Measurements from ENCODE around the gene DLX2.
"Not testable (repeated sequence)": the region's sequence is repeated elsewhere in the genome, so short reads cannot be mapped to it uniquely, and the experiment has no call there.

The DLX2 gene

DNA sequence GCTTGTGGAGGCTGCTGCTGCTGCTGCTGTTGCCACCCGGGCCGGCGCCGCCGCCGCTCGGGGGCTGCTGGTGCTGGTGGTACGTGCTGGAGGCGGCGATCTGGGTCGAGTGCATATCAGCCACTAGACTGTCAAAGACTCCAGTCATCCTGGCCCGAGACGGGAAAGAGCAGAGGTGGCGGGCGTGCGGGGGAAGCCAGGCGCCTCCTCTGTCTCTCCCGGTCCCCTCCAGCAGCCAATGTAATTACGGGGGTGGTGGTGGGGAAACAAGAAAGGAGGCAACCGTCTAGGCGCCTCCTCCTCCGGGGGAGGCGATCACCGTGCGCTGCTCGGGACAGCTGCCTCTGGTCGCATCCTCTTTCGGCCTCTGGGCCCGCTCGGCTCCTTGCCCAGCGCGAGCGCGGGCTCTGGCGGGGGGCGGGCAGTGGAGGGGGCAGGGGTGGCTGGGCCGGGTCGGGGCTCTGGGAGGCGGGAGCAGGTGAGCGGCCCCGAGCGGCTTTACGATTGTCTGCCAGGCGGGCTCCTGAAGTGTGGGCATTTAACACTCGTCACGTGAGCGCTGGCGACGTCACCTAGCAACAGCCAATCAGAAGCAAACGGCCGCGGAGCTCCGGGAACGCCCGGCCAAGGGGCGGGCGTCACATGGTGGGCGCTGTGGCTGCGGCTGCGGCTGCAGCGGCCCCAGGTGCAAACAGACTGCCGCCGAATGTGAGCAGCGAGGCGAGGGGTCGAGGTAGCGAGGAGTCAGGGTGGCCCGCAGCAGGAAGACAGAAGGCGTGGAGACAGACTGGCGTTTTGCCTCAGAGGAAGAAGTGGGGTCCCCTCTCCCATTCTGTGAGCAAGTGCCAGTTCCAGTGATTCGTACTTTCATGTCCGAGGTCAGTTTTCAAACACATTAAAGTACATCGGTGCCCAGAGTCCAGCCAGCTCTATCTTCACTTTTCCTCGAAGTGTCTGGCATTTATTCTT, at the start of gene DLX2:
TSS of gene DLX2 (minus strand) at position 510 of the 969 bp plus-strand sequence. CDS start at position 148, 362 bp downstream.
- DNase-seq, result peak; percentile 77

- no peak for DNase-seq
Measured at GRCh38 chr2:172147944-172148650, 45.4 kb upstream of the DLX2 start.

DNA sequence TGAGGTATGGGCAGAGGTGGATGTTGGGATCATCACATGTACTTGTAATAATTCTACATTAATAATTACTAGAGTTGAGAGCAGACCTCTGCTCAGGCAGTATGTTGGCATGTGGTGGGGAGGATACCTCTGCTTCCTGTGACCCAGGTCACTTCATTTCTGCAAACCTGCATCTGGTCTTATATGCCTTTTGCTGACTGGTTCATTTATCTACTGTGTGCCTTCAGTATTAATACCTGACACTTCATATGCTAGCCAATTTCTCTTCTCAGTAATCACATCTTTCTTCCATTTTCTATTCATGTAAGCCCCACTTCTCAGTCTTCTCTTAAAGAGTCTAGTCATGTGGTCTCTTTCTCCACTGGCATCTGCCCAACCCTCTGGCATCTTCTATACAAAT, 41.1 kb upstream of the DLX2 start:
- no peak for DNase-seq

DNA sequence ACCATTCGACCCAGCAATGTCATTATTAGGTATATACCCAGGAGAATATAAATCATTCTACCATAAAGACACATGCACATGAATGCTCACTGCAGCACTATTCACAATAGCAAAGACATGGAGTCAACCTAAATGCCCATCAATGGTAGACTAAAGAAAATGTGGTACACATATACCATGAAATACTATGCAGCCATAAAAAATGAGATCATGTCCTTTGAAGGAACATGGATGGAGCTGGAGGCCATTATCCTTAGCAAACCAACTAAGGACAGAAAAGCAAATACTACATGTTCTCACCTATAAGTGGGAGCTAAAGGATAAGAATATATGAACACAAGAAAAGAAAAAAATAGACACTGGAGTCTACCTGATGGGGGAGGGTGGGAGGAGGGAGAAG, 36.0 kb upstream of the DLX2 start:
- DNase-seq, result not testable (repeated sequence)

GRCh38 chr2:172137943-172138342, 35.2 kb upstream of the DLX2 start:
- DNase-seq, result no peak

- no peak for DNase-seq
Measured at GRCh38 chr2:172137109-172137508, 34.4 kb upstream of the DLX2 start.

DNA sequence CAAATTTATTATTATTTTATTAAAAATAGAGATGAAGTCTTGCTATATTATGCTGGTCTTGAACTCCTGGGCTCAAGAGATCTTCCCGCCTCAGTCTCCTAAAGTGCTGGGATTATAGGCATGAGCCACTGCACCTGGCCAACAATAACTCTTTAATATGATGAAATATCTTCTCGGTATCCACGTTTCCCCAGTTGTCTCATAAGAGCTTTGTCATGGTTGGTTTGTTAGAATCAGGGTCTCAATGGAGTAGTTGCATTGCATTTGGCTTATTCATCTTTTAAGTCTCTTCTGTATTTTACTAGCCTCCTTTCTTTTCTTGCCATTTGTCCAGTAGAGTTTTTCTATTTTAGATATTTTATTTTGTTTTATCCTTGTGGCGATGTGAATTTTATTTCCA, 32.7 kb upstream of the DLX2 start:
- no peak for DNase-seq

GRCh38 chr2:172134270-172134669, 31.6 kb upstream of the DLX2 start:
- DNase-seq, result no peak

GRCh38 chr2:172131713-172132555, 29.2 kb upstream of the DLX2 start:
- DNase-seq, result no peak

DNA sequence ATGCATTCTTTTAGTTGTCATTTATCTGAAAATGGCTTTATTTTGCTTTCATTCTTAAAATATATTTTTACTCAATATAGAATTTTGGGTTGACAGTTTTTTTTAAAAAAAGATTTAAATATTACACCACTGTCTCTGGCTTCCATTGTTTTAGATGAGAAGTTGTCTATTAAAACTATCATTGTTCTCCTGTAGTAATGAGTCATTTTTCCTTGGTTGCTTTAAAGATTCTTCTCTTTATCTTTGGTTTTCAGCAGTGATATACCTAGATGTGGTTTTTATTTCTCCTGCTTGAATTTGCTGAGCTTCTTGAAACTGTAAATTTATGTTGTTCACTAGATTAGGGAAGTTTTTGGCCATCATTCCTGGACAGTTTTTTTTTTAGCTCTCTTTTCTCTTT, 26.7 kb upstream of the DLX2 start:
- no peak for DNase-seq

GRCh38 chr2:172128484-172128883, 25.8 kb upstream of the DLX2 start:
- no peak for DNase-seq

GRCh38 chr2:172120118-172120517, 17.4 kb upstream of the DLX2 start:
- no peak for DNase-seq

GRCh38 chr2:172119089-172119488, 16.4 kb upstream of the DLX2 start:
- DNase-seq, result no peak

- DNase-seq, result no peak
Measured at GRCh38 chr2:172116107-172116506, 13.4 kb upstream of the DLX2 start.

DNA sequence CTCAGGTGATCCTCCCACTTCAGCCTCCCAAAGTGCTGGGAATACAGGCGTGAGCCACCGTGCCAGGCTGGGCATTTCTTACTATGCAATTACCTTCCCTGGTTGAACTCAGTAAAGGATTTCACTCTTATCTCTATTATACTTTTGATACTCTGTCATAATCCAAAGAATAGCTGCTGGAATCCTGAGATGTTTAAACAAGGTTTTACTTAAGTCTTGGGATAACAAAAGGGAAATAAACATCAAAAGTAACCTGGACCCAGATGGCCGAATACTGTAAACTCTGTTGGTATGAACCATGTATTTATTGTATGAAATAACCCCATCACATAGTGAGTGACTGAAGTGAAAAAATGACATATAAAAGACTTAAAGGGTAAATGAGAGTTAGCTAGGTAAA, 11.9 kb upstream of the DLX2 start:
- DNase-seq, result no peak

- DNase-seq, result not testable (repeated sequence)
Measured at GRCh38 chr2:172114176-172114575, 11.5 kb upstream of the DLX2 start.

GRCh38 chr2:172113617-172114016, 10.9 kb upstream of the DLX2 start:
- DNase-seq, result no peak

DNA sequence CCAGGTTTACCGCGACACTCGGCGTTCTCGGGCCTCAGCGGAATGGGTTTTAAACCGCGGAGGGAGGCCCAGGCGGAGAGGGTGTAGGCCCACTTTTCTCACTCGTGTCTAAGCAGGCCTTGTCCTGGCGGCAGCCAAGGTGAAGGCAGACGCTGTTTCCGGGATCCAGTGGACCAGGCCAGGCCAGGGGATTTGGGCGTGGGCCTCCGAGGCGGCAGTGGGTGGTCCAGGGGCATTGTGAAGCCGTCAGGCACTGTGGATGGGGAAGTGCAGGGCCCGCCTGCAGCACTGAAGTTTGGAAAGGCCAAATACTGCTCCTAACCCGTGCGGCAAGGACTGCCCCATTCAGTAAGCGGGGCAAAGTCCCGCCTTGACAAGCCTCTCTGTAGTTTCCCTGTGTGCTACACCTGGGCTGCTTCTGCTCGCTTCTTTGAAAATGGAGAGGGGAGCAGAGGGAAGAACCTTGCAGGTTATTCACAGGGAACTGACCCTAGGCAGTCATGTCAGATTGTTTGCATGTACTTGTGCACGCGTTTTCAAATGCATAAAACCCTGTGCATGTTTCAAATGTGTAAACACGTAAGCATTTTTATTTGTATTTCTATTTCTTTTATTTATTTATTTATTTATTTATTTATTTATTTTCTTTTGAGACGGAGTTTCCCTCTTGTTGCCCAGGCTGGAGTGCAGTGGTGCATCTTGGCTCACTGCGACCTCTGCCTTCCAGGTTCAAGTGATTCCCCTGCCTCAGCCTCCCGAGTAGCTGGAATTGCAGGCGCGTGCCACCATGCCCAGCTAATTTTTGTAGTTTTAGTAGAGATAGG, 7.5 kb upstream of the DLX2 start:
- no peak for DNase-seq

- no peak for DNase-seq
Measured at GRCh38 chr2:172109256-172109987, 6.7 kb upstream of the DLX2 start.

GRCh38 chr2:172108587-172108930, 5.9 kb upstream of the DLX2 start:
- no peak for DNase-seq
